Measurements from ENCODE around the gene SLC10A7.

GRCh38 chr4:146498291-146498690, 23.4 kb downstream of the SLC10A7 start:
- TF ChIP-seq CTCF (IDR thresholded peaks at IDR 0.05) (no peak), POLR2A (IDR thresholded peaks at IDR 0.05) (no peak)
